Choroid plexus epithelial cell (primary cell): ENCODE data around the gene PTPRG.

Source experiments
- DNase-seq: peaks from one replicate; pipeline ENCODE4 v3.0.0-alpha.2; 2010; ENCODE audit warnings: low read depth
- H3K4me3 ChIP-seq: 2 replicates; pipeline ENCODE4 v1.5.1; 2011; ENCODE audit warnings: low read depth, mild to moderate bottlenecking, control low read depth, low read length, moderate library complexity
- TF ChIP-seq, protein P1 (sequence below): conservative IDR thresholded peaks from 2 replicates; pipeline ENCODE4 v1.5.1; 2011; ENCODE audit warnings: low read depth, mild to moderate bottlenecking, control low read depth, inconsistent platforms, low read length, moderate library complexity

The PTPRG gene

GRCh38 chr3:61922118-61922517, 360.7 kb downstream of the PTPRG start:
- no peak overlapping the region for H3K4me3 ChIP-seq
- TF ChIP-seq, protein P1, sequence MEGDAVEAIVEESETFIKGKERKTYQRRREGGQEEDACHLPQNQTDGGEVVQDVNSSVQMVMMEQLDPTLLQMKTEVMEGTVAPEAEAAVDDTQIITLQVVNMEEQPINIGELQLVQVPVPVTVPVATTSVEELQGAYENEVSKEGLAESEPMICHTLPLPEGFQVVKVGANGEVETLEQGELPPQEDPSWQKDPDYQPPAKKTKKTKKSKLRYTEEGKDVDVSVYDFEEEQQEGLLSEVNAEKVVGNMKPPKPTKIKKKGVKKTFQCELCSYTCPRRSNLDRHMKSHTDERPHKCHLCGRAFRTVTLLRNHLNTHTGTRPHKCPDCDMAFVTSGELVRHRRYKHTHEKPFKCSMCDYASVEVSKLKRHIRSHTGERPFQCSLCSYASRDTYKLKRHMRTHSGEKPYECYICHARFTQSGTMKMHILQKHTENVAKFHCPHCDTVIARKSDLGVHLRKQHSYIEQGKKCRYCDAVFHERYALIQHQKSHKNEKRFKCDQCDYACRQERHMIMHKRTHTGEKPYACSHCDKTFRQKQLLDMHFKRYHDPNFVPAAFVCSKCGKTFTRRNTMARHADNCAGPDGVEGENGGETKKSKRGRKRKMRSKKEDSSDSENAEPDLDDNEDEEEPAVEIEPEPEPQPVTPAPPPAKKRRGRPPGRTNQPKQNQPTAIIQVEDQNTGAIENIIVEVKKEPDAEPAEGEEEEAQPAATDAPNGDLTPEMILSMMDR, result no peak
- DNase-seq, result peak; percentile 13

DNA sequence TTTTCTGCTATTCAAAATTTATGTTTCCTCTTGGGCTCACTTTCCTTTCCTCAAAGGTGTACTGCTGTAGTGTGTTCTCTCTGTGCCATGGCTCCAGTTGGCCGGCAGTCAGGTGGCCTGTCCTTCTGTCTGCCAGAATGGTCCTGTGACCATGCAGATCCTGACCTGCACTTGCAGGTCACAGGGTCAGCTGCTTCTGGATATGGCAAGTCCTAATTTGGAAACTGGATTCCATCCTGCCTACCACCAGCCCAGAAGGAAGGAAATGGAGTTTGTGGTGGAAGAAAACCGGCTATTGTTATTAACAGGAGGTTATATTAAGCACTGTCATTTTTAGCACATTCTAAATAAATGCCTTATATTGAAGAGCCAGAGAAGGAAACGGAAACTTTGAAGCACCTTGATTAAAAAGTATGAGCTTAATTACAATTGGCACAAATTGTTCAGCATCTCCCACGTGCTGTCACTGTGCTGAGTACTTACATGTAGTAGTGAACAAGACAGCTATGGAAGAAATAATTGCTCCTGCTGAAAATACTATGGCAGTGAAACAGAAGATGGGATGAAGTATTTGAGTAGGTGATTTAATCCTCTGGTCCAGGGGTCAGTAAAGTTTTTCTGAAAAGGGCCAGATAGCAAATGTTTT, 362.8 kb downstream of the PTPRG start:
- H3K4me3 ChIP-seq, result no peak overlapping the region
- TF ChIP-seq, protein P1, result no peak
- no peak for DNase-seq

DNA sequence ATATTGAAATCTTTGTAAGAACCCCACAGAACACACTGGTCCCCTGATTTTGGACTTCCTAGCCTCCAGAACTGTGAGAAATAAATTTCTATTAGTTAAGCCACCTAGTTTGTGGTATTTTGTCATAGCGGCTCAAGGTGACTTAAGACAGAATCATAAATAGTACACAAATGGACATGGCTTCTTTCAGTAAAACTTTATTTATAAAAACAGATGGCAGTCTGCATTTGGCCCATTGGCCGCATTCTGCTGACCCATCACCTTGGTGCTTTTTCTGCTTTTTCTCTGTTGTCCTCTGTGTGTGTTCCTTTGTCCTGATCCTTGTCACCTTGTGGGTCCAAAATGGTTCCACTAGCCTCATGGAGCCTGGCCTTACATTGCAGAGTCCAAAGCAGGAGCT, 363.6 kb downstream of the PTPRG start:
- H3K4me3 ChIP-seq, result no peak overlapping the region
- DNase-seq, result no peak
- TF ChIP-seq, protein P1, result no peak

DNA sequence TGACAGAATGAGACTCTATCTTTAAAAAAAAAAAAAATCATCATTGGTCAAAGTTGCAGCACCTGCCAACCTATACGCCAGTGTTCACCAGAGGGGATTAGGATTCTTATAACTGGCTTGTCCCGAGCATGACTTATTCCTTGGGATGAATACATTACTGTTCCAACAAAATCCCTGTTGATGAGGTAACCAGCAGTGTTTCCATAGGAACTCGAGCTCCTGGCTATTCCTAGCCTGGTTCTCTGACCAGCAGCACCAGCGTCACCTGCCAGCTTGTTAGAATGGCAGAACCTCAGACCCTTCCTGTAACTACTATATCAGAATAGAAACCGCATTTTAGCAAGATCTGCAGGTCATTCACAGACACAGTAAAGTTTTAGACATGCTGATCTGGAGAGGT, 364.4 kb downstream of the PTPRG start:
- TF ChIP-seq, protein P1, result no peak
- no peak for DNase-seq
- H3K4me3 ChIP-seq, result no peak overlapping the region

DNA sequence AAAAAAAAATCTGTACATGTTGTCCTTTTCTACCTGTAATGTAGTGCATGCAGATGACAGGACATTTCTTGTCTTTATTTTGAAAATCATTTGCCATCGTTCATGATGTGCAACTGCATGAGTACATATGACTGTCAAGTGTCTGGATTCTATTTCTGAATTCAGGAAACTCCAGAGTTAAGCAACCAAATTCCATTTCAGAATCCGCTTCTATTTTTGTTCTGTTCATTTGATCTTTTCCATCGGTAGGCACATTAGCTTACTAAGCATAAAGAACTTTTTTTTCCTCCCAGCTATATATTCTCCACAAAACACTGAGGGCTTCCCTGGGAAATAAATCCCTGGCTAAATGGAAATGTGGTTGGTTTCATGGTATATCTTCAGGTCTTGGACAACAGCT, 365.6 kb downstream of the PTPRG start:
- peak; percentile 86 for DNase-seq
- TF ChIP-seq, protein P1, result no peak
- no peak overlapping the region for H3K4me3 ChIP-seq

DNA sequence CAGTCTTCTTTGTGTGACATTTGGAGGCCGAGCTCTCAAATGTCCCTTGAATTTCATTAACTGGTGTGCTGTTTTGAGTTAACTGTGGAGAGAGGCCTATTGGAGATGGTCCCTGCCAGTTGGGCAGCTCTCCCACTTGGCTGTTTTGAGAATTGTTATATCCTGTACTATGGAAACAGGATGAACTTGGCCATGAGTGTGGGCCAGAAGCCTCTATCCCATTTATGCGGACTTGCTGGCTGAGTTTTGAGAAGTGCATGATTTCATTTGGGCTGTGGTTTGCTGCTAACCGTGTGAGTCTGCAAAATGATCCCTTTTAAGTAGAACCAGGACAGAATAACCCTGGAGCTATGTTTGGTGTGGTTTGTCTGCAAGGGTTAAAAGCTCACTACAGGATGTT, 366.0 kb downstream of the PTPRG start:
- TF ChIP-seq, protein P1, result no peak
- H3K4me3 ChIP-seq, result no peak overlapping the region
- DNase-seq, result peak; percentile 88

DNA sequence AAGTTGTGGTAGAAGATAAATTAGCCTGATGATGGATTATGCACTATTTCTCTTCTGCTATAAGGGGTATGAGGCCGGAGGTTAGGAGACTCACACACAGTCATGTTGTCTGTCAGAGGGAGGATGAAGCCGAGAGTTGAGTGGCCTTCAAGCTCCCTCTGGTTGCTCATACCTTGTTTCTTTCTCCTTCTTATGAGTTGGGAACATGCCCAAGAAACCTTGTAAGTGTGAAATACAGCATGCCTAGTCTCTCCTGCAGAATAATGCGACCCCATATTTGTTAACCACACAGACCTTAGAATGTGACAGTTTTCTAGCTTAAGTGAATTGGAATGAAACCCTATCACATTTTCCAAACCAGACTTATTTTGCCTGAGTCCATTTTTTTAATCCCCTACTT, 366.7 kb downstream of the PTPRG start:
- TF ChIP-seq, protein P1, result peak; percentile 18
- DNase-seq, result peak; percentile 58

More for the DNA sequence above, 366.7 kb downstream of the PTPRG start:
- H3K4me3 ChIP-seq, result no peak overlapping the region
